D721Med (cell line): ENCODE measurements around the gene HMBS.
A peak's percentile ranks its signal among the peaks of the same experiment; 100 is the strongest.

Source experiments
- DNase-seq: peaks from one replicate; pipeline ENCODE4 v3.0.0; 2011; ENCODE audit warnings: low spot score; ENCODE audit not compliant: insufficient read length
- FAIRE-seq: peaks from 2 replicates; lab custom pipeline; 2011; peaks lifted over from hg19 to GRCh38; lab: Jason Lieb, UNC
- TF ChIP-seq, protein P1 (sequence below): IDR thresholded peaks from 2 replicates; pipeline ENCODE4 v1.5.1; 2012; ENCODE audit warnings: mild to moderate bottlenecking, control low read depth; ENCODE audit not compliant: insufficient read depth; ENCODE audit errors: missing control alignments

Gene HMBS

GRCh38 chr11:119089319-119089718, 4.6 kb downstream of the HMBS start:
- DNase-seq = no peak
- FAIRE-seq = no peak
- TF ChIP-seq, protein P1, sequence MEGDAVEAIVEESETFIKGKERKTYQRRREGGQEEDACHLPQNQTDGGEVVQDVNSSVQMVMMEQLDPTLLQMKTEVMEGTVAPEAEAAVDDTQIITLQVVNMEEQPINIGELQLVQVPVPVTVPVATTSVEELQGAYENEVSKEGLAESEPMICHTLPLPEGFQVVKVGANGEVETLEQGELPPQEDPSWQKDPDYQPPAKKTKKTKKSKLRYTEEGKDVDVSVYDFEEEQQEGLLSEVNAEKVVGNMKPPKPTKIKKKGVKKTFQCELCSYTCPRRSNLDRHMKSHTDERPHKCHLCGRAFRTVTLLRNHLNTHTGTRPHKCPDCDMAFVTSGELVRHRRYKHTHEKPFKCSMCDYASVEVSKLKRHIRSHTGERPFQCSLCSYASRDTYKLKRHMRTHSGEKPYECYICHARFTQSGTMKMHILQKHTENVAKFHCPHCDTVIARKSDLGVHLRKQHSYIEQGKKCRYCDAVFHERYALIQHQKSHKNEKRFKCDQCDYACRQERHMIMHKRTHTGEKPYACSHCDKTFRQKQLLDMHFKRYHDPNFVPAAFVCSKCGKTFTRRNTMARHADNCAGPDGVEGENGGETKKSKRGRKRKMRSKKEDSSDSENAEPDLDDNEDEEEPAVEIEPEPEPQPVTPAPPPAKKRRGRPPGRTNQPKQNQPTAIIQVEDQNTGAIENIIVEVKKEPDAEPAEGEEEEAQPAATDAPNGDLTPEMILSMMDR = no peak

- DNase-seq (no peak), FAIRE-seq (no peak)
- TF ChIP-seq, protein P1 = no peak
These were observed 6.5 kb downstream of the HMBS start for GRCh38 chr11:119091178-119091577.

GRCh38 chr11:119091966-119092879, 7.5 kb downstream of the HMBS start:
- FAIRE-seq (no peak), DNase-seq (no peak)
- TF ChIP-seq, protein P1 = no peak

DNA sequence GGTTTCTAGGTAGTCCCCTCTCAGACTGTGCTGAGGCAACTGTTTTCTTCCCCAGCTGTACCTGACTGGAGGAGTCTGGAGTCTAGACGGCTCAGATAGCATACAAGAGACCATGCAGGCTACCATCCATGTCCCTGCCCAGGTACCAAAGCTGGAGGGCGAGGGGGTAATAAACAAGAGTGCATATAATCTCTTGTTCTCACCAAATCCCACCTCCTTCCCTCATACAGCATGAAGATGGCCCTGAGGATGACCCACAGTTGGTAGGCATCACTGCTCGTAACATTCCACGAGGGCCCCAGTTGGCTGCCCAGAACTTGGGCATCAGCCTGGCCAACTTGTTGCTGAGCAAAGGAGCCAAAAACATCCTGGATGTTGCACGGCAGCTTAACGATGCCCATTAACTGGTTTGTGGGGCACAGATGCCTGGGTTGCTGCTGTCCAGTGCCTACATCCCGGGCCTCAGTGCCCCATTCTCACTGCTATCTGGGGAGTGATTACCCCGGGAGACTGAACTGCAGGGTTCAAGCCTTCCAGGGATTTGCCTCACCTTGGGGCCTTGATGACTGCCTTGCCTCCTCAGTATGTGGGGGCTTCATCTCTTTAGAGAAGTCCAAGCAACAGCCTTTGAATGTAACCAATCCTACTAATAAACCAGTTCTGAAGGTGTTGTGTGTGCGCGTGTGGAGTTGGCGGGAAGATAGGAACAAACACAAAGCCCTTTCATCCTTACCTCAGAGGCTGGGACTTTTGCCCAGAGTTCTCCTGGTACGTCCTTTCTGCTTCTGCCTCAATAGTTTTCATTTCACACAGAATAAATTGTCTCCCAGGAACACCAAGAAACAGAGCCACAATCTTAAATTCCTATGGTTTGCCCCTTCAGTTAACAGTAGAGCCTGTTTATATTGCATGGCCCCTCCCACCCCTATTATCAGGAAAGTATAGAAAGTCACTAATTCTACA, 8.5 kb downstream of the HMBS start:
- FAIRE-seq (no peak), DNase-seq (no peak)
- TF ChIP-seq, protein P1 = no peak

DNA sequence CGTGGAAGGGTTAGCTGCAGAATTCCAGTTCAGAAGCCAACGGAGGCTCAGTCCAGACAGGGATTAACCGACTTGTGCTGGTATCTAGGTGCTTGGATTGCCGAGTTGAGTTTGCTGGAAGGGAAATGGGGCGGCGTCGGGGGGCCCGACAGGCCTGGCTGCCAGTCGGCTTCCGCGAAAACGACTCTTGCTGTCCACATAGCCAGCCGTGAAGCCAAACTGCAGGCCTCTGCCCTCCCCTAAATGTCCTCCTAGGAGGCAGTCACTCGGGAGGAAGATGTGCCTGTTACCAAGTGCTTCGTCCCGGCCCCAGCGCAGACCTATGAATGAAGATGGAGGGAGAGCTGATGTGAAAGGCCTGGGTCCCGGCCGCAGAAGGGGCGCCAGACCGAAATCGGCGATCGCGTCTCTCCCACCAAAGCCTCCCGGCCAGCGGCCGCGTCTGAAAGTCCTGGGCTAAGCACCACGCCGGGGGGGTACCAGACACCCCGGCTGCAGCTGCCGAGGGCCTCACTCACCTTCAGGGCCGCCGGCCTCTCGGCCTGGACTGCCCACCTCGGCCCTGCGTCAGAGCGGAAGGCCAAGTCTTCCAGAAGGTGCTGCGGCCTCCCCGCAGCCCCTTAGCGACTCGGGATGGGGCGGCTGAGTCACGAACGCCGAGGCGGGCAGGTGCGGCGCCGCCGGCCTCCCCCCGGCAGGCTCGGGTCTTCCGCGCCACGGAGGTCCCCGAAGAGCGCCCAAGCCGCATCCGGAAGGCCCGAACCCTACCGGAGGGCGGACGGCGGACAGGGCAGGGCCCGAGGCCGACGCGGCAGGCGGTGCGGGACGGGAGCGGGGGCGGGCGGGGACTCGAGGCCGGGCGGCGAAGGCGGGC, 9.5 kb downstream of the HMBS start:
- DNase-seq (no peak), FAIRE-seq (no peak)
- TF ChIP-seq, protein P1 = no peak

DNA sequence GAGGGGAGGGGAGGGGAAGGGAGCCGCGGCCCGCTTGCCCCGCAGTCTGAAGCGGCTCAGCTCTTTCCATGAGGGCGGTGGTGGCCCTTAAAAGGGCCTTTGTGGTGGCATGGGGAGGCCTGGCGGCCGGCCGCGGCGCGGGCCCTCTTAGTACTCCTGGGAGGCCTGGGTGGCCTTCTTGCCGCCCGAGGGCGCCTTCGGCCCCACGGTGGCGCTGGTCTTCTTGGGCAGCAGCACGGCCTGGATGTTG, 10.1 kb downstream of the HMBS start:
- DNase-seq (no peak), FAIRE-seq (no peak)
- TF ChIP-seq, protein P1 = peak; percentile 51
